ENCODE data around the gene UBE2D1.

UBE2D1 gene

GRCh38 chr10:58334817-58335305 is at the start of gene UBE2D1:
UBE2D1 (plus strand) TSS chr10:58335006; CDS start chr10:58335202, 196 bp downstream.
- Histone ChIP-seq H3K36me3 (ENCODE audit: insufficient read depth, insufficient read length, low read length) (peaks cover 5% of the 10 kb centered on the region), H3K4me3 (ENCODE audit: insufficient read length, low read depth) (peak within 1 kb of the TSS; percentile 81), H3K9me3 (ENCODE audit: insufficient read depth, low read length) (no peaks in the 10 kb centered on the region), H3K27me3 (ENCODE audit: insufficient read depth, insufficient read length) (no peaks in the 10 kb centered on the region), H3K4me1 (ENCODE audit: insufficient read depth, insufficient read length) (no peaks in the 10 kb centered on the region), H3K9ac (ENCODE audit: insufficient read length, low read depth) (peak within 1 kb of the TSS; percentile 85)
- TF ChIP-seq SUZ12 (IDR thresholded peaks at IDR 0.05; ENCODE audit: extremely low read depth, insufficient read depth, insufficient read length): no peak
- DNase-seq (ENCODE audit: low read depth, low spot score): peak; percentile 32

- Histone ChIP-seq H3K36me3 (ENCODE audit: insufficient read depth, insufficient read length, low read length) (peaks cover 3% of the 10 kb centered on the region), H3K4me3 (ENCODE audit: insufficient read length, low read depth) (no peak overlapping the region), H3K9ac (ENCODE audit: insufficient read length, low read depth) (no peak overlapping the region), H3K27me3 (ENCODE audit: insufficient read depth, insufficient read length) (no peaks in the 10 kb centered on the region), H3K4me1 (ENCODE audit: insufficient read depth, insufficient read length) (no peaks in the 10 kb centered on the region), H3K9me3 (ENCODE audit: insufficient read depth, low read length) (no peaks in the 10 kb centered on the region)
- DNase-seq (ENCODE audit: low read depth, low spot score): no peak
- TF ChIP-seq SUZ12 (IDR thresholded peaks at IDR 0.05; ENCODE audit: extremely low read depth, insufficient read depth, insufficient read length) (no peak), YY1 (IDR thresholded peaks at IDR 0.05; ENCODE audit: insufficient read depth, insufficient read length) (no peak), ZNF274 (IDR thresholded peaks at IDR 0.05; ENCODE audit: low read depth, low read length) (no peak)
These were observed 43.1 kb upstream of the UBE2D1 start for GRCh38 chr10:58291538-58292174.

- Histone ChIP-seq H3K9me3 (ENCODE audit: insufficient read depth, low read length) (no peaks in the 10 kb centered on the region), H3K4me1 (ENCODE audit: insufficient read depth, insufficient read length) (no peaks in the 10 kb centered on the region), H3K9ac (ENCODE audit: insufficient read length, low read depth) (no peak overlapping the region), H3K4me3 (ENCODE audit: insufficient read length, low read depth) (no peak overlapping the region), H3K27me3 (ENCODE audit: insufficient read depth, insufficient read length) (no peaks in the 10 kb centered on the region), H3K36me3 (ENCODE audit: insufficient read depth, insufficient read length, low read length) (peaks cover 3% of the 10 kb centered on the region)
- DNase-seq (ENCODE audit: low read depth, low spot score): no peak
- no peak for TF ChIP-seq ZNF274 (IDR thresholded peaks at IDR 0.05; ENCODE audit: low read depth, low read length)
- no peak for TF ChIP-seq SUZ12 (IDR thresholded peaks at IDR 0.05; ENCODE audit: extremely low read depth, insufficient read depth, insufficient read length)
- TF ChIP-seq YY1 (IDR thresholded peaks at IDR 0.05; ENCODE audit: insufficient read depth, insufficient read length): no peak
These were observed 40.8 kb upstream of the UBE2D1 start for GRCh38 chr10:58293989-58294388.

DNA sequence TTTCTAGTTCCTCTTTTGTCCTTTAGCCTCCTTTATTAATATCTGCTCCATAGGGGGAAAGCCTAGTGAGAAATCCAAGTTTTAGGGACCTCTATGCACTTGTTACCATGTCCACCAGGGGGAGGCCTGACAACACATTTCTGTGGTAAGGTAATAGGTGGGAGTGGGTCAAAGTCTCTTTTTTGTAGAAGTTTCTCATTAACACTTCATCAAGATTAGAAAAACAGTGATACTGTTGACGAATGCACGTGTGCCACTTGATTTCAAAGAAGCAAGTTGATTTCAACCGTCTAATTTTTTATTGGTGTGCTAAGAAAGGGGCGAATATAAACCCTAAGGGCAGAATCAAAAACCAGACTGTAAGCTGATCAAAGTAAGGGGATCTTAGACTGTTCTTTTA is 35.2 kb upstream of the UBE2D1 start:
- TF ChIP-seq ZNF274 (IDR thresholded peaks at IDR 0.05; ENCODE audit: low read depth, low read length) (no peak), SUZ12 (IDR thresholded peaks at IDR 0.05; ENCODE audit: extremely low read depth, insufficient read depth, insufficient read length) (no peak), YY1 (IDR thresholded peaks at IDR 0.05; ENCODE audit: insufficient read depth, insufficient read length) (no peak)
- DNase-seq (ENCODE audit: low read depth, low spot score): peak; percentile 28
- Histone ChIP-seq H3K9me3 (ENCODE audit: insufficient read depth, low read length) (no peaks in the 10 kb centered on the region), H3K4me3 (ENCODE audit: insufficient read length, low read depth) (no peak overlapping the region), H3K27me3 (ENCODE audit: insufficient read depth, insufficient read length) (no peaks in the 10 kb centered on the region), H3K4me1 (ENCODE audit: insufficient read depth, insufficient read length) (no peaks in the 10 kb centered on the region), H3K9ac (ENCODE audit: insufficient read length, low read depth) (no peak overlapping the region), H3K36me3 (ENCODE audit: insufficient read depth, insufficient read length, low read length) (no peaks in the 10 kb centered on the region)

DNA sequence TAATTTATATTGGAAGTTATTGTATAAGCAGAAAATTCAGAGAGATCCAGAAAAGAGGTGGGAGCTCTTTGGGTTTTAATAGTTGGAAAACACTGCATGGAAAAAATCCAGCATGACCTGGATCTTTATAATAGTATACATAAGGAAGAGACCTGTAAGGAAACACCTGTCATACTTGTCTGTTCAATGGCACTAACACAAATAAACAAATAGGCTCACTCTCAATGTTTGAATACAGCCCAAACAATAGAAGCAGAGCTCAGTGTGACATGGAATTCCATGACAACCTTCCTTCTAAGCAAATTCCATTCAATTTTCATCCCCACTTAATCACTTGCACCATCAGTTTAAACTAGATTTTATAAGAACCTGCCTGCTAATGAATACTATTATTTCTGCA is 34.1 kb upstream of the UBE2D1 start:
- H3K4me3 ChIP-seq (ENCODE audit: insufficient read length, low read depth): no peak overlapping the region
- no peak for DNase-seq (ENCODE audit: low read depth, low spot score)
- no peaks in the 10 kb centered on the region for H3K27me3 ChIP-seq (ENCODE audit: insufficient read depth, insufficient read length)

GRCh38 chr10:58302254-58302653 is 32.6 kb upstream of the UBE2D1 start:
- Histone ChIP-seq H3K27me3 (ENCODE audit: insufficient read depth, insufficient read length) (no peaks in the 10 kb centered on the region), H3K36me3 (ENCODE audit: insufficient read depth, insufficient read length, low read length) (no peaks in the 10 kb centered on the region), H3K9ac (ENCODE audit: insufficient read length, low read depth) (no peak overlapping the region), H3K4me1 (ENCODE audit: insufficient read depth, insufficient read length) (no peaks in the 10 kb centered on the region), H3K9me3 (ENCODE audit: insufficient read depth, low read length) (no peaks in the 10 kb centered on the region), H3K4me3 (ENCODE audit: insufficient read length, low read depth) (no peak overlapping the region)
- TF ChIP-seq ZNF274 (IDR thresholded peaks at IDR 0.05; ENCODE audit: low read depth, low read length): no peak
- no peak for TF ChIP-seq SUZ12 (IDR thresholded peaks at IDR 0.05; ENCODE audit: extremely low read depth, insufficient read depth, insufficient read length)
- TF ChIP-seq YY1 (IDR thresholded peaks at IDR 0.05; ENCODE audit: insufficient read depth, insufficient read length): no peak
- DNase-seq (ENCODE audit: low read depth, low spot score): no peak

More for the DNA sequence above, 34.1 kb upstream of the UBE2D1 start:
- no peaks in the 10 kb centered on the region for H3K9me3 ChIP-seq (ENCODE audit: insufficient read depth, low read length)
- H3K36me3 ChIP-seq (ENCODE audit: insufficient read depth, insufficient read length, low read length): no peaks in the 10 kb centered on the region
- H3K4me1 ChIP-seq (ENCODE audit: insufficient read depth, insufficient read length): no peaks in the 10 kb centered on the region
- no peak for TF ChIP-seq ZNF274 (IDR thresholded peaks at IDR 0.05; ENCODE audit: low read depth, low read length)
- TF ChIP-seq YY1 (IDR thresholded peaks at IDR 0.05; ENCODE audit: insufficient read depth, insufficient read length): no peak
- no peak for TF ChIP-seq SUZ12 (IDR thresholded peaks at IDR 0.05; ENCODE audit: extremely low read depth, insufficient read depth, insufficient read length)
- H3K9ac ChIP-seq (ENCODE audit: insufficient read length, low read depth): no peak overlapping the region

- TF ChIP-seq YY1 (IDR thresholded peaks at IDR 0.05; ENCODE audit: insufficient read depth, insufficient read length): no peak
- TF ChIP-seq ZNF274 (IDR thresholded peaks at IDR 0.05; ENCODE audit: low read depth, low read length): no peak
- TF ChIP-seq SUZ12 (IDR thresholded peaks at IDR 0.05; ENCODE audit: extremely low read depth, insufficient read depth, insufficient read length): no peak
- no peaks in the 10 kb centered on the region for H3K4me1 ChIP-seq (ENCODE audit: insufficient read depth, insufficient read length)
- no peaks in the 10 kb centered on the region for H3K36me3 ChIP-seq (ENCODE audit: insufficient read depth, insufficient read length, low read length)
- no peaks in the 10 kb centered on the region for H3K27me3 ChIP-seq (ENCODE audit: insufficient read depth, insufficient read length)
- H3K9ac ChIP-seq (ENCODE audit: insufficient read length, low read depth): no peak overlapping the region
- DNase-seq (ENCODE audit: low read depth, low spot score): no peak
- H3K4me3 ChIP-seq (ENCODE audit: insufficient read length, low read depth): no peak overlapping the region
- H3K9me3 ChIP-seq (ENCODE audit: insufficient read depth, low read length): no peaks in the 10 kb centered on the region
These were observed 30.6 kb upstream of the UBE2D1 start for GRCh38 chr10:58304099-58304633.

All from NT2/D1 (cell line).